ENCODE measurements around the gene RENBP.

- TF ChIP-seq SIN3A (IDR thresholded peaks at IDR 0.05; ENCODE audit: borderline replicate concordance, insufficient read depth, low read length) (no peak), TAF1 (IDR thresholded peaks at IDR 0.05; ENCODE audit: borderline replicate concordance, insufficient read depth, low read length) (no peak), POLR2AphosphoS5 (IDR thresholded peaks at IDR 0.05; ENCODE audit: low read depth, low read length) (no peak), REST (IDR thresholded peaks at IDR 0.05; ENCODE audit: insufficient read depth in 1 of 2, low read depth in 2 of 2, low read length in 2 of 2) (0 out of 4 replicates have a peak, but pooled peaks of 1 of the 2 experiments have one; percentile 12), FOXP2 (optimal IDR thresholded peaks at IDR 0.05; ENCODE audit: borderline replicate concordance, extremely low read depth, extremely low read length, insufficient read depth) (no peak)
Observed at GRCh38 chrX:153887385-153887784, 57.1 kb downstream of the RENBP start.

All from PFSK-1 (cell line).